ENCODE measurements around the gene SPI1.
A peak's percentile ranks its signal among the peaks of the same experiment; 100 is the strongest.

The SPI1 gene

DNA sequence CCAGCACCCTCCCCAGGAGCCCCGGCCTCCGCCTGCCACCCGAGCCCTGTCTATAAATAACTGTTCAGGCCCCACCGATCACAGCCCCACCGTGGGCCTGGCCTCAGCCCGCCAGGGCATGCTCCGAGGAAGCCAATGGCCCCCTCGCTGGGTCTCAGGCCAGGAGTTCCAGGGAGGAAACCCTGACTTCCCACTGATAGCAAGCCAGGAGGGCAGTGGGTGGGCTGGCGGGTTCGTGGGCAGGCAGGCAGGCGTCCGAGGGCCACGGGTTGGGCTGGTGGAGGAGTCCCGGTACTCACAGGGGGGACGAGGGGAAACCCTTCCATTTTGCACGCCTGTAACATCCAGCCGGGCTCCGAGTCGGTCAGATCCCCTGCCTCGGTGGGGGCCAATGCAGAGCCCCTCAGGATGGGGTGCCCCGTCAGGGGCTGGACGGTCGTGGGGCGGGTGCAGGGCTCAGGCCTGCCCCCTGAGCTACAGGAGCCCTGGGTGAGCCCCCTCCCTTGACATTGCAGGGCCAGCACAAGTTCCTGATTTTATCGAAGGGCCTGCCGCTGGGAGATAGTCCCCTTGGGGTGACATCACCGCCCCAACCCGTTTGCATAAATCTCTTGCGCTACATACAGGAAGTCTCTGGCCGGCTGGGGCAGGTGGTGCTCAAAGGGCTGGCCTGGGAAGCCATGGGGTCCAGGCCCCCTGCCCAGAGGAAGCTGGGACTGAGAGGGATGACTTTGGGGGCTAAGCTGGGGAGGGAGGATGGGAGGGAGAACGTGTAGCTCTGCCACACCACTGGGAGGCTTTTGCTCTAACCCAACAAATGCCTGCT is at the start of gene SPI1:
Gene SPI1 (minus strand): TSS at position 538 of the 826 bp plus-strand sequence. CDS start 194 bp downstream, at position 344.
- DNase-seq: no peak

DNA sequence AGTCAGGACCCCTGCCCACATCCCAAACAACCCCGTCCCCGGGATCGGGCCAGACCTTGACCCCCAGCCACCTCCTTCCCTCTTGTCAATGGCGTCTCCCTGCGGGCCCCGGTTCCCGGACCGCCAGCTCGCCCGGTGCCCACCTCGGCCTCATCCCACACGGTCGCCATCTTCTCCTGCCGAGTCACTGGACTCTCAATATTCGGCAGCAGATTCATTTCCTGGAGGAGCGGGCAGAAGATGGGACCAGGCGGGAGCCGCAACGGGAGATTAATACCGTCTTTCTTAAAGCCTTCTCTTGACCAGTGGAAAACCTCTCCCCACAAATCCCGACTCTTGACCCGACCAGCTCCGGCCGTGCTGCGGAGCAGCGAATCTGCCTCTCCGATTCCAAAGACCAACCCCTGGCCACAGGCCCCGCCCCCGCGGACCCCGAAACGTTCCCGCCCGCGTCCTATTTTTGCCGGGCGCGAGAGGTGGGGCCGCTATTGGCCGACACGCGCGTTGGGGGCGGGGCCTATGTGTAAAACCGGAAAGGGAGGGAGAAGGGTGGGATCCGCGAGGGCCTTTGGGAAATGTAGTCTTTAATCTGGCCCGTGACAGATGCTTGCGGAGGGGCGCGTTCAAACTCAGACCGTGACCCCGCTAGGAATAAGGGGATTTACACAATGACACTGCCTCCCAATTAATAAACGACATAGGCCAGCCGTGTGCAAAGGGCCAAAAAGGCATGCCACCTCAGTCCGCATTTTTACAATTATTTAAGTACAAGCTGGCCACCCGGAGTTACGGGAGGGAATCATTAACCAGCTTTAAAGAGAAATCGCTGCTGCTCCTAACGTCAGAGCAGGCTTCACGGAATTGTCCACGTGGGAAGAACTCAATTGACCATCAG is 48.0 kb upstream of the SPI1 start, which contains the start of gene PSMC3:
Gene PSMC3 (minus strand): TSS at position 378 of the 895 bp plus-strand sequence. CDS start 160 bp downstream, at position 218.
- peak; percentile 99 for DNase-seq

- DNase-seq: no peak
Observed at GRCh38 chr11:47425611-47426010, 47.3 kb upstream of the SPI1 start.

- no peak for DNase-seq
Observed at GRCh38 chr11:47418454-47419259, 40.3 kb upstream of the SPI1 start.

GRCh38 chr11:47417712-47418111 is 39.4 kb upstream of the SPI1 start:
- DNase-seq: no peak

DNA sequence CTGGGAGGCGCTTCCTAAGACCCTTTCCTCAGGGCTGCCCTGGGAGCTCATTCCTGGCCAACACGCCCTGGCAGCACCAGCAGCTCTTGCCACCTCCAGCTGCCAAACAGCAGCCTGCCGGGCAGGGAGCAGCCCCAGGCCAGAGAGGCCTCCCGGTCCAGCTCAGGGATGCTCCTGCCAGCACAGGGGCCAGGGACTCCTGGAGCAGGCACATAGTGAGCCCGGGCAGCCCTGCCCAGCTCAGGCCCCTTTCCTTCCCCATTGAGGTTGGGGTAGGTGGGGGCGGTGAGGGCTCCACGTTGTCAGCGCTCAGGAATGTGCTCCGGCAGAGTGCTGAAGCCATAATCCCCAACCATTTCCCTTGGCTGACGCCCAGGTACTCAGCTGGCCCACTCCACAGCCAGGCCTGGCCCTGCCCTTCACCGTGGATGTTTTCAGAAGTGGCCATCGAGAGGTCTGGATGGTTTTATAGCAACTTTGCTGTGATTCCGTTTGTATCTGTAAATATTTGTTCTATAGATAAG is 37.7 kb upstream of the SPI1 start:
- no peak for DNase-seq

GRCh38 chr11:47415091-47415854 is 36.9 kb upstream of the SPI1 start:
- DNase-seq: no peak

DNA sequence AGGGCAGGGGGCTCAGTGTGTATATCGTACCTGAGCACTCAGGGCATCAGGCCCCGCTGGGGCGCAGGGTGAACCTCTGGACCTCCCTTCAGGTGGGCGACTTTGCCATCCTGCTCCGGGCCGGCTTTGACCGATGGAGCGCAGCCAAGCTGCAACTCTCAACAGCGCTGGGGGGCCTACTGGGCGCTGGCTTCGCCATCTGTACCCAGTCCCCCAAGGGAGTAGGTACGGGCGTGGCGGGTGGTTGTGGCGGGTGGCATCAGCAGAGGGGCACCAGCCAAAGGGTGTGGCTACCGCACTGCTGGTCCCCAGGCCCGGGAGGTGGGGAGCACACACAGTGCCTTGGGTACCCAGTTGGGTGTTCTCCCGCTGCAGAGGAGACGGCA is 36.3 kb upstream of the SPI1 start:
- DNase-seq: no peak

DNA sequence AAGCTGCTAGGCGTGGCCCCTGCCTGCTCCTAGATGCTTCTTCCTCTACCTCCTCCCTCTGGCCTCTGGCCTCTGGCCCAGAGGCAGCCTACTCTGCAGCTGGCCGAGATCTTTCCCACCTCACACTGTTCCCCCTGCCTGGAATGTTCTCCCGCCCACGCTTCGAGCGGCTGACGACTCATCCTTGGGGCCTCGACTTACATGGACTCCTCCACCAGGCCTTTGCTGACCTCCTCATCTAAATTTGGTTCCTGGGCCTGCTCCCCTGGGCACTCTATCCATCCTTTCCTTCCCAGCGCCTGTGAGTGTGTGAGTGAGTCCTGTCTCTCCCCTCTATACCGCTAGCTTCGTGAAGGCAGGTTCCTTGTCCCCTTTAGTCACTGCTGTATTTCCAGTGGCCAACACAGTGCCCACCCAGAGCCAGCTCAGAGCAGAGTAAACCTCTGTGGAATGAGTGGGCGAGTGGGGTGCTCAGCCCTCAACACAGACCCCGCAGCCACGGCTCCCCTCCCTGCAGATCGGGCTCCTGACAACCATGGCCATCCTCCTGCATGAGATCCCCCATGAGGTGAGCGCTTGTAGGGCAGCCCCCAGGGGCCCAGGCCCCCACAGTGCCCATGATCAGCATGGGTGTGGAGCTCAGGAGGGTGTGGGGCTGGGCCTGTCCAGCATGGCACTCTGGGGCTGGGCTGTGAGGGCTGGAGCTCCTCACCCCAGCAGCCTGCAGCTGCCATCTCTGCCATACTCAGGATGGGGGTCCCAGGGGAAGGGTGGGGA is 35.7 kb upstream of the SPI1 start:
- DNase-seq: no peak

- DNase-seq: no peak
Observed at GRCh38 chr11:47413351-47413750, 35.0 kb upstream of the SPI1 start.

GRCh38 chr11:47411884-47412746 is 33.8 kb upstream of the SPI1 start:
- DNase-seq: peak; percentile 64

- peak; percentile 39 for DNase-seq
Observed at GRCh38 chr11:47410370-47411264, 32.3 kb upstream of the SPI1 start.

- peak; percentile 89 for DNase-seq
Observed at GRCh38 chr11:47409440-47410369, 31.4 kb upstream of the SPI1 start.

GRCh38 chr11:47408598-47409439 is 30.5 kb upstream of the SPI1 start:
- peak; percentile 73 for DNase-seq

DNA sequence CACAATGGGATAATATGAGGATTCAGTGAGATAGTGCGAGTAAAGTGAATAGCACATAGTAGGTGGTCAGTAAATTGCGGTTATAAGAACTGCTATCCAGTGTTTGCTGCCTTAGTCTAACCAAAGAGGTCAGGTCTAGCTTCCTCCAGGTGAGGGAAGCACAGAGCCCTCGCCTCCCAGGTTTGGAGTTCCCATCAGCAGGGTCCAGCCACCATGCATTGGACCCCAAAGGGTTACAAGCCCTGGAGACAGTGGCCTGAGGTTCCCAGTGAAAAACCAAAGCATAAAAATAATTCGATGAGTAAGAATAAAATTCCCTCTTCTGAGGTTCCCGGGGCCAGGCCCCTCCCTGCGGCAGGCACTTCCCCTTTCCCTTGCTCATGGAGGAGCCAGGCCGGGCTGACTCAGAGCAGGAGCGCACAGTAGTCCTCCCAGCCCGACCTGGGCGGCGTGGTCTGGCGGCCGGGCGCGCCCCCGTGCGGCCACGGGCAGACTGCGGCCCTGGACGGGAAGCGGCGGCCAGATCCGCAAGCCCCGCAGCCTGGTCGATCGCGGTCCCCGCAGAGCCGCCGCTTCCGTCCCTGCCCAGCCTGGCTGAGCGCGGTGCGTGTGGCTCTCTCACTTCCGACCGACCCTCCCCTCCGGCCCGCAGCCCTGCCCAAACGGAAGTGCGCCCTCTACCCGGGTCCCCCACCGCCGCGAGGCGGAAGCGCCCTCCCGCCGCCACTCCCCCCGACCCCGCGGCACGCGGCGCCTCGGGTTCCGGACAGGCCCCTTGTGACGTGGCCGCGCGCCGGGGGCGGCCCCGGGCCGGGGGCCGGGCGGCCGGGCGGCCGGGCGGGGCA is 29.6 kb upstream of the SPI1 start, which contains the start of gene SLC39A13:
Gene SLC39A13 (plus strand): TSS at position 845 of the 845 bp plus-strand sequence. CDS start 1,505 bp downstream, outside the sequence.
- peak; percentile 98 for DNase-seq

Data from NCI-H69 (cell line).